Skin epidermis (tissue), 12 donors: Measurements from ENCODE around the gene FAM111B.
A peak's percentile ranks its signal among the peaks of the same experiment; 100 is the strongest.
"Not testable (repeated sequence)": the region's sequence is repeated elsewhere in the genome, so short reads cannot be mapped to it uniquely, and the experiment has no call there.

ENCODE experiments used
- H3K27ac ChIP-seq, 21 experiments: fragments of 200-600 bp; sonication (generic) in 11 of 21; one replicate each; pipeline ENCODE4 v1.5.0; 2020; ENCODE audit warnings: mild to moderate bottlenecking in 3 of 21, inconsistent platforms in 2 of 21, moderate library complexity in 2 of 21
- H3K4me3 ChIP-seq, 7 experiments: fragments of 200-600 bp; sonication (generic) in 2 of 7; one replicate each; pipeline ENCODE4 v1.5.0; 2020; ENCODE audit warnings: inconsistent platforms in 2 of 7, mild to moderate bottlenecking in 2 of 7, moderate library complexity in 1 of 7

FAM111B gene

GRCh38 chr11:59106363-59107336, at the start of gene FAM111B:
Gene FAM111B (plus strand): TSS chr11:59107237. CDS start chr11:59109626, 2,389 bp downstream.
- Histone ChIP-seq H3K4me3 (peak within 1 kb of the TSS; percentile 47 to 65 (median 52)), H3K27ac (peak within 1 kb of the TSS in 8 of 21 experiments; percentile 19 to 65 (median 49))

- H3K4me3 ChIP-seq: peak overlapping the region in 6 of 7 experiments; percentile 6 to 39 (median 24)
- peak overlapping the region in 1 of 21 experiments; percentile 62 for H3K27ac ChIP-seq
Measured at GRCh38 chr11:59058120-59059033, 48.7 kb upstream of the FAM111B start.

- H3K4me3 ChIP-seq, H3K27ac ChIP-seq: not testable (repeated sequence)
Measured at GRCh38 chr11:59060096-59060495, 46.9 kb upstream of the FAM111B start.

- H3K4me3 ChIP-seq: peak overlapping the region in 1 of 7 experiments; percentile 5
- H3K27ac ChIP-seq: no peak overlapping the region
Measured at GRCh38 chr11:59062602-59063529, 44.2 kb upstream of the FAM111B start.

- not testable (repeated sequence) for H3K4me3 ChIP-seq, H3K27ac ChIP-seq
Measured at GRCh38 chr11:59063996-59064727, 42.9 kb upstream of the FAM111B start.

- H3K4me3 ChIP-seq: no peak overlapping the region
Measured at GRCh38 chr11:59069087-59069486, 38.0 kb upstream of the FAM111B start.

GRCh38 chr11:59076876-59077571, 30.0 kb upstream of the FAM111B start:
- no peak overlapping the region for H3K27ac ChIP-seq
- no peak overlapping the region for H3K4me3 ChIP-seq

More at GRCh38 chr11:59069087-59069486, 38.0 kb upstream of the FAM111B start:
- H3K27ac ChIP-seq: no peak overlapping the region

- Histone ChIP-seq H3K4me3 (no peak overlapping the region), H3K27ac (no peak overlapping the region)
Measured at GRCh38 chr11:59078435-59078834, 28.6 kb upstream of the FAM111B start.

GRCh38 chr11:59079086-59079485, 28.0 kb upstream of the FAM111B start:
- Histone ChIP-seq H3K4me3 (no peak overlapping the region), H3K27ac (no peak overlapping the region)

GRCh38 chr11:59080421-59080820, 26.6 kb upstream of the FAM111B start:
- H3K27ac ChIP-seq, H3K4me3 ChIP-seq: not testable (repeated sequence)

GRCh38 chr11:59081430-59082020, 25.5 kb upstream of the FAM111B start:
- H3K27ac ChIP-seq, H3K4me3 ChIP-seq: not testable (repeated sequence)

GRCh38 chr11:59086007-59086406, 21.0 kb upstream of the FAM111B start, which contains the start of gene GLYATL1B:
Gene GLYATL1B (plus strand): TSS chr11:59086307. CDS start chr11:59086307, 0 bp downstream.
- not testable (repeated sequence) for H3K27ac ChIP-seq, H3K4me3 ChIP-seq

- Histone ChIP-seq H3K27ac (no peak overlapping the region), H3K4me3 (no peak overlapping the region)
Measured at GRCh38 chr11:59088162-59088561, 18.9 kb upstream of the FAM111B start.

GRCh38 chr11:59093576-59093975, 13.5 kb upstream of the FAM111B start:
- H3K4me3 ChIP-seq, H3K27ac ChIP-seq: not testable (repeated sequence)

GRCh38 chr11:59095225-59095624, 11.8 kb upstream of the FAM111B start:
- H3K4me3 ChIP-seq: not testable (repeated sequence)
- peak overlapping the region in 1 of 21 experiments; percentile 39 for H3K27ac ChIP-seq

GRCh38 chr11:59095972-59096575, 11.0 kb upstream of the FAM111B start:
- H3K27ac ChIP-seq: peak overlapping the region in 1 of 21 experiments; percentile 39
- H3K4me3 ChIP-seq: not testable (repeated sequence)
